MCF 10A (cell line): ENCODE measurements around the gene FGFR2. TPM values are rescaled to one million over a fixed set of nuclear protein-coding genes. Genes with fewer than 3 reads are reported as not detected.

Experiments used
- BruUV-seq: library from RNA; stranded (reverse); fragments of 400-500 nt; replicated peaks from 2 replicates; lab custom pipeline; 2021; lab: Mats Ljungman, UMichigan
- CTCF ChIA-PET: fragments of 300-600 bp; sonication (Branson Sonifier 250); formaldehyde crosslinking; extraction: SDS; loops from one replicate; lab custom pipeline; 2021; ENCODE audit warnings: antibody characterized with exemption, inconsistent platforms; lab: Yijun Ruan, JAX
- POLR2A ChIA-PET: fragments of 300-600, 350-650 bp; sonication (Branson Sonifier 250); formaldehyde crosslinking; extraction: SDS; loops from one replicate; lab custom pipeline; 2020; ENCODE audit warnings: antibody characterized with exemption, inconsistent platforms; lab: Yijun Ruan, JAX
- DNase-seq: peaks from one replicate; pipeline ENCODE4 v3.0.0-alpha.2; 2018; ENCODE audit not compliant: unreplicated experiment
- H3K27ac Mint-ChIP-seq: one replicate; pipeline ENCODE4 v1.8.0; 2022; ENCODE audit warnings: mild to moderate bottlenecking, low read depth, mixed read lengths; ENCODE audit not compliant: unreplicated experiment
- H3K27me3 Mint-ChIP-seq: one replicate; pipeline ENCODE4 v1.8.0; 2022; ENCODE audit warnings: mixed read lengths; ENCODE audit not compliant: insufficient read depth, unreplicated experiment
- H3K36me3 Mint-ChIP-seq: one replicate; pipeline ENCODE4 v1.8.0; 2022; ENCODE audit warnings: mild to moderate bottlenecking, moderate library complexity, mixed read lengths; ENCODE audit not compliant: insufficient read depth, unreplicated experiment
- H3K4me1 Mint-ChIP-seq: one replicate; pipeline ENCODE4 v1.8.0; 2022; ENCODE audit warnings: mixed read lengths; ENCODE audit not compliant: insufficient read depth, unreplicated experiment
- H3K4me3 Mint-ChIP-seq: one replicate; pipeline ENCODE4 v1.8.0; 2022; ENCODE audit warnings: mild to moderate bottlenecking, moderate library complexity, mixed read lengths; ENCODE audit not compliant: unreplicated experiment
- H3K9me3 Mint-ChIP-seq: one replicate; pipeline ENCODE4 v1.8.0; 2022; ENCODE audit warnings: mixed read lengths; ENCODE audit not compliant: unreplicated experiment
- CTCF ChIP-seq: fragments of 200-600 bp; IDR thresholded peaks from one replicate; pipeline ENCODE4 v1.8.0; 2022; ENCODE audit warnings: antibody characterized with exemption, mild to moderate bottlenecking; ENCODE audit not compliant: unreplicated experiment
- intact Hi-C: fragments of 100-400 bp; cut with micrococcal nuclease; formaldehyde crosslinking; loops from 2 replicates; pipeline ENCODE4 v1.14.1; 2022
- total RNA-seq: library from RNA; stranded (reverse); gene quantifications from 2 replicates; pipeline ENCODE4 v1.2.3, GENCODE V29; 2022

Gene FGFR2
- total RNA-seq, 1 experiment from 2014 or later = 2.7 TPM

GRCh38 chr10:121526135-121526790, 72.0 kb downstream of the FGFR2 start:
- POLR2A ChIA-PET = no interaction called here
- BruUV-seq = no TSS peak
- intact Hi-C loops = no loop called here
- Mint-ChIP-seq H3K4me3 (no peak overlapping the region), H3K36me3 (no peaks in the 10 kb centered on the region), H3K9me3 (no peaks in the 10 kb centered on the region), H3K27ac (no peak overlapping the region), H3K4me1 (no peaks in the 10 kb centered on the region), H3K27me3 (no peaks in the 10 kb centered on the region)
- CTCF ChIA-PET = interaction anchor here (0.8 kb wide), 1 partner anchor 36 kb away, joined by 4 read pairs; no protein-coding TSS in a partner anchor
- DNase-seq = no peak
- no peak for TF ChIP-seq CTCF

DNA sequence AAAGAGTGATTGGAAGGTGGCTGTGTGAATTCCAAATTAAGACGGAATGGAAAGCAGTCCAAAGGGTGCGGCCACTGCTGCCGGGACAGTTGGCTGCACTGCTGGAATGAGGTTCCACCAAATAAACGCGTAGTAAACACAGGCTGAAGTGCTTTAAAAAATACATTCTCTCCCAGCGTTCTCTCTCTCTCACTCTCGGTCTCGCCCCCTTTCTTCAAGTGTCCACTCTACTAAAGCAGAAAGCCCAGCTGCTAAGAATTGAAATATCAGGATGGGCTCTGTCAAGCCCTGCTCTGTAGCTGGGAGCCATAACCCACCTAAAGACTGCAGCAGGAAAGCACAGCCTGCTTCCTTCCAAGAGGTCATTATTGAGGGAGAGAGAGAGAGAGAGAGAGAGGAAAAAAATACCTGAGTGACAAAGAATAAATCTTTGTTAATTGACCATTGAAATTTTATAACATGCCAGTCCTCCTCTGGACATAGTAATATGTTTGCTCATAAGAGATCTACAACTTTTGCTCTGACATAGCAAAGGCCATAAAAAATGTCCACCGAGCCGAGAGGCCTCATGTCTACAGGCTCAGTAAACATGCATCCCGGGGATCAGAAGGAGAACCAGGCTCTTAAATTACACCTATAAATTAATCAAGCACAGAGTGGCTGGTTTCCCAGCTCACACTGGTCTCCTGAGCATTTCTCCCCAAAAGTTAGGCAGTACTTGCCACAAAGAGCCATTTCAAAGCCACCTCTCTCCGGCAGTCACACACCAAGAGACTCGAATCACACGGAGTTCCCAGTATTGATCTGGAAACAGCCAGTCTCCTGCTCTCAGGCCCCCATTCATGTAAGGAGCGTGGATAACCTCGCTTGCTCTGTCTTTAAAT, 72.8 kb downstream of the FGFR2 start:
- Mint-ChIP-seq H3K27me3 (no peaks in the 10 kb centered on the region), H3K4me1 (no peaks in the 10 kb centered on the region), H3K4me3 (no peak overlapping the region), H3K27ac (no peak overlapping the region), H3K9me3 (no peaks in the 10 kb centered on the region), H3K36me3 (no peaks in the 10 kb centered on the region)
- BruUV-seq = no TSS peak
- no peak for TF ChIP-seq CTCF
- ChIA-PET POLR2A (no interaction called here), CTCF (interaction anchor here (0.7 kb wide), 2 partner anchors 28 to 390 kb away, joined by 3 to 4 read pairs; no protein-coding TSS in a partner anchor)
- no peak for DNase-seq
- intact Hi-C loops = no loop called here

DNA sequence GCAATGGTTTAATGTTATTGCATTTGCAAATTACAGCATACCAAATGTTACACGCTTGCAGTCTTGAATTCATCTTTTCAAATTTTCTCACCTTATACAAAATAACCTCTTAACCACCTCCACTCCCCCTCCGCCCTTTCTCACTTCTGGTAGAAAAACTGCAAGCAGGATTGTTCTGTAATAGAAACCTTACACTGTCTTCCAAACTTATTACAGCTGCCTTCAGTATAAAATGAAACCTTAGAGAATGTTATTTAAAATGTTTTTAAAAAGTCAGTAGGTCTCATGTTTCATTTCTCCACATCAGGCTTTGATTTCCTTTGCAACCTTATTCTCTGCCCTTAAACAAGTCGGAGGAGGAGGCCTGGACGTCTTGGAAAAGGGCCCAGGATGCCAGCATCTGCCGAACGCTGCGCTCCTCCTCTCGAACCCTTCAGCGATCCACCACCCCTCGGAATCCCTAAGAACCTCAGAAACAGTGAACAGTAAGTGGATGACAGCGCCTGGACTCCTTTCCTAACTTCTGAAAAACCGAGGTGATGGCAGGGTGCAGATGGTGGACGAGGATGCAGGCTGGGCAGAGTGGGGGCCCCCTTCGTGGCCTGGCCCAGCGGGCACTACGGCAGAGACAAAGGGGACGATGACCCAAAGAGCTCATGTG, 74.0 kb downstream of the FGFR2 start:
- H3K36me3 Mint-ChIP-seq = no peaks in the 10 kb centered on the region
- intact Hi-C loops = no loop called here
- no peak overlapping the region for H3K4me3 Mint-ChIP-seq
- BruUV-seq = no TSS peak
- no peaks in the 10 kb centered on the region for H3K4me1 Mint-ChIP-seq
- no peaks in the 10 kb centered on the region for H3K9me3 Mint-ChIP-seq
- H3K27ac Mint-ChIP-seq = no peak overlapping the region
- POLR2A ChIA-PET = no interaction called here
- DNase-seq = no peak
- no peaks in the 10 kb centered on the region for H3K27me3 Mint-ChIP-seq
- CTCF ChIA-PET = no interaction called here
- no peak for TF ChIP-seq CTCF

DNA sequence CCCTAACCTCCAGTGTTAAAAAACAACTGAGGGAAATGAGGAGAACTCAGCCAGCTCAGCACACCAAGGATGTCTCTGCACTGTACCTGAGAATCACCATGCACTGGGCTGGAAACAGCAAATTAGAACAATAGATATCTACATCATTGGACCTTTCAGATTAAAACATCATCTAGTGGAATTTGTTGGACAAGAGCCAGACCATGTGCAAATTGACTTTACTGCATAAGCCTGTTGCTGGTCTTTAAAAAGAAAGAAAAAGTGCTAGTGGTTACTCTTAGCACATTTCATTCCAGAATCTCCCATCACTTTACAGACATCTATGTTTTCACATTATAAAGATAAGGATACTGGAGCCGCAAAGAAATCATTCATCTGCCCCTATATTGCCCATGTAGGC, 75.4 kb downstream of the FGFR2 start:
- H3K4me3 Mint-ChIP-seq = no peak overlapping the region
- no peaks in the 10 kb centered on the region for H3K4me1 Mint-ChIP-seq
- intact Hi-C loops = no loop called here
- CTCF ChIA-PET = no interaction called here
- POLR2A ChIA-PET = no interaction called here
- BruUV-seq = no TSS peak
- TF ChIP-seq CTCF = no peak
- H3K27ac Mint-ChIP-seq = no peak overlapping the region
- no peaks in the 10 kb centered on the region for H3K27me3 Mint-ChIP-seq
- H3K9me3 Mint-ChIP-seq = no peaks in the 10 kb centered on the region
- H3K36me3 Mint-ChIP-seq = peaks cover 5% of the 10 kb centered on the region
- no peak for DNase-seq
